AG09309 (cell line): ENCODE results near the gene VAV2.

ENCODE experiments used
- DNase-seq: peaks from one replicate; pipeline ENCODE4 v3.0.0-alpha.2; 2010; ENCODE audit warnings: low read depth
- H3K4me3 ChIP-seq: 2 replicates; pipeline ENCODE4 v1.5.1; 2011; ENCODE audit warnings: mild to moderate bottlenecking, low read depth, low read length, moderate library complexity; ENCODE audit not compliant: control insufficient read depth
- CTCF ChIP-seq: IDR thresholded peaks from 2 replicates; pipeline ENCODE4 v1.5.1; 2011; ENCODE audit warnings: mild to moderate bottlenecking, low read depth, low read length, inconsistent platforms; ENCODE audit not compliant: insufficient read depth, control insufficient read depth; ENCODE audit errors: missing control alignments

Gene VAV2

GRCh38 chr9:133997584-133997983, 5.5 kb upstream of the VAV2 start:
- no peak for TF ChIP-seq CTCF
- no peak for DNase-seq
- H3K4me3 ChIP-seq = no peak overlapping the region

GRCh38 chr9:133996531-133997520, 4.7 kb upstream of the VAV2 start:
- no peak for TF ChIP-seq CTCF
- no peak for DNase-seq
- no peak overlapping the region for H3K4me3 ChIP-seq

- TF ChIP-seq CTCF = peak; percentile 35
- DNase-seq = no peak
- H3K4me3 ChIP-seq = no peak overlapping the region
Measured at GRCh38 chr9:133995012-133995896, 3.1 kb upstream of the VAV2 start.

- DNase-seq = no peak
- TF ChIP-seq CTCF = peak; percentile 100
- H3K4me3 ChIP-seq = no peak overlapping the region
Measured at GRCh38 chr9:133994353-133995011, 2.4 kb upstream of the VAV2 start.

GRCh38 chr9:133993635-133994253, 1.6 kb upstream of the VAV2 start:
- peak overlapping the region; percentile 94 for H3K4me3 ChIP-seq
- TF ChIP-seq CTCF = no peak
- no peak for DNase-seq
